Endothelial cell of umbilical vein (primary cell): ENCODE results near the gene KIF21B. TPM values are rescaled to one million over a fixed set of nuclear protein-coding genes. Genes with fewer than 3 reads are reported as not detected.

Source experiments
- BruUV-seq: library from RNA; stranded (reverse); fragments of 400-500 nt; replicated peaks from 2 replicates; lab custom pipeline; 2021; lab: Mats Ljungman, UMichigan
- CTCF ChIA-PET: fragments of 300-600, 350-600 bp; sonication (Branson Sonifier 250); formaldehyde crosslinking; loops from one replicate; lab custom pipeline; 2021; ENCODE audit warnings: antibody characterized with exemption, inconsistent platforms; lab: Charles Lee
- POLR2A ChIA-PET: fragments of 300-600, 350-600 bp; sonication (Branson Sonifier 250); formaldehyde crosslinking; loops from one replicate; lab custom pipeline; 2021; ENCODE audit warnings: antibody characterized with exemption, inconsistent platforms; lab: Charles Lee
- DNase-seq: peaks from one replicate; pipeline ENCODE4 v3.0.0-alpha.2; 2011; ENCODE audit warnings: low read depth, low spot score
- FAIRE-seq: peaks from 2 replicates; lab custom pipeline; 2011; peaks lifted over from hg19 to GRCh38; lab: Jason Lieb, UNC
- H2AFZ ChIP-seq: 2 replicates; pipeline ENCODE4 v1.6.0; 2012; ENCODE audit warnings: low read depth, low read length, control low read depth, inconsistent platforms
- H3K27ac ChIP-seq: 2 replicates; pipeline ENCODE4 v1.5.1; 2011; ENCODE audit warnings: low read depth, mild to moderate bottlenecking, control low read depth, low read length, moderate library complexity; ENCODE audit not compliant: insufficient read depth
- H3K27me3 ChIP-seq, 2 experiments: 2 replicates each; pipeline versions ENCODE4 v1.6.0 to v1.6.1; 2011; ENCODE audit warnings: low read length in 2 of 2, mixed read lengths in 1 of 2; ENCODE audit not compliant: control insufficient read depth in 2 of 2, insufficient read depth in 2 of 2
- H3K36me3 ChIP-seq, 2 experiments: 2 replicates in 1 of 2; 3 replicates in 1 of 2; pipeline ENCODE4 v1.5.1; 2011; ENCODE audit warnings: low read length in 2 of 2, mild to moderate bottlenecking in 1 of 2, moderate library complexity in 1 of 2; ENCODE audit not compliant: control insufficient read depth in 2 of 2, insufficient read depth in 2 of 2; ENCODE audit errors: extremely low read depth in 1 of 2
- H3K4me1 ChIP-seq: 3 replicates; pipeline ENCODE4 v1.5.1; 2011; ENCODE audit warnings: mild to moderate bottlenecking, low read length; ENCODE audit not compliant: control insufficient read depth, insufficient read depth; ENCODE audit errors: extremely low read depth
- H3K4me2 ChIP-seq: 2 replicates; pipeline ENCODE4 v1.6.1; 2011; ENCODE audit warnings: low read length, control low read depth, mixed read lengths; ENCODE audit not compliant: insufficient read depth
- H3K4me3 ChIP-seq, 3 experiments: fragments of 200-600 bp in 1 of 3; sonication (generic), shearing (Covaris generic) in 1 of 3; replicated peaks in 1 of 3; 2 replicates each; pipeline ENCODE4 v1.5.1; 2011 to 2016; ENCODE audit warnings: control low read depth in 3 of 3, low read length in 3 of 3, mild to moderate bottlenecking in 2 of 3, inconsistent platforms in 1 of 3, low read depth in 1 of 3, moderate library complexity in 1 of 3; ENCODE audit not compliant: insufficient read depth in 1 of 3
- H3K79me2 ChIP-seq: 2 replicates; pipeline ENCODE4 v1.6.0; 2012; ENCODE audit warnings: low read length, inconsistent platforms; ENCODE audit not compliant: control insufficient read depth, insufficient read depth
- H3K9ac ChIP-seq: replicated peaks from 2 replicates; pipeline ENCODE3; 2011; ENCODE audit warnings: low read length, control low read depth; ENCODE audit not compliant: insufficient read depth; ENCODE audit errors: extremely low read depth
- H3K9me1 ChIP-seq: replicated peaks from 3 replicates; pipeline ENCODE4 v1.6.0; 2011; ENCODE audit warnings: mild to moderate bottlenecking, low read length; ENCODE audit not compliant: control insufficient read depth, insufficient read depth; ENCODE audit errors: extremely low read depth
- H3K9me3 ChIP-seq: replicated peaks from 2 replicates; pipeline ENCODE4 v1.5.1; 2012; ENCODE audit warnings: low read length, inconsistent platforms; ENCODE audit not compliant: control insufficient read depth, insufficient read depth
- H4K20me1 ChIP-seq: replicated peaks from 2 replicates; pipeline ENCODE3; 2011; ENCODE audit warnings: mild to moderate bottlenecking, low read length; ENCODE audit not compliant: control insufficient read depth, insufficient read depth; ENCODE audit errors: extremely low read depth
- EZH2 ChIP-seq: IDR thresholded peaks from 2 replicates; pipeline ENCODE4 v1.6.1; 2012; ENCODE audit warnings: borderline replicate concordance, low read depth, mild to moderate bottlenecking, moderate library complexity, low read length, inconsistent platforms; ENCODE audit not compliant: severe bottlenecking
- FOS ChIP-seq: IDR thresholded peaks from 2 replicates; pipeline ENCODE4 v1.6.1; 2011; ENCODE audit warnings: mild to moderate bottlenecking, low read length, moderate library complexity, borderline replicate concordance; ENCODE audit not compliant: insufficient read depth
- GATA2 ChIP-seq: IDR thresholded peaks from 2 replicates; pipeline ENCODE4 v1.7.0; 2011; ENCODE audit warnings: low read depth, mild to moderate bottlenecking, moderate library complexity, mixed read lengths, low read length; ENCODE audit not compliant: insufficient read length, insufficient read depth
- JUN ChIP-seq: IDR thresholded peaks from 2 replicates; pipeline ENCODE4 v1.6.1; 2011; ENCODE audit warnings: borderline replicate concordance, low read depth; ENCODE audit not compliant: insufficient read length, insufficient read depth
- MYC ChIP-seq: IDR thresholded peaks from one replicate; pipeline ENCODE4 v1.6.1; 2011; ENCODE audit warnings: mild to moderate bottlenecking, low read depth, low read length
- POLR2A ChIP-seq: IDR thresholded peaks from 2 replicates; pipeline ENCODE4 v1.6.1; 2012; ENCODE audit warnings: low read depth, mild to moderate bottlenecking, control low read depth, low read length
- POLR2AphosphoS5 ChIP-seq: IDR thresholded peaks from 2 replicates; pipeline ENCODE4 v1.6.1; 2012; ENCODE audit warnings: low read depth, mild to moderate bottlenecking, control low read depth, low read length, moderate library complexity; ENCODE audit not compliant: insufficient read depth
- dilution Hi-C: fragments of 300-500 bp; cut with MboI; formaldehyde crosslinking; loops from one replicate; pipeline ENCODE4 v1.15.0; 2019; ENCODE audit warnings: low sequenced_read_pairs; ENCODE audit not compliant: extremely low pct_ligation_motif_present
- intact Hi-C: fragments of 100-400 bp; cut with micrococcal nuclease; formaldehyde crosslinking; loops from one replicate; pipeline ENCODE4 v1.10.0; 2022
- polyA plus RNA-seq, 4 experiments: library from polyadenylated mRNA; depleted of rRNA in 3 of 4; stranded (reverse) in 3 of 4; unstranded in 1 of 4; fragments of >200 nt; gene quantifications; 2 replicates each; pipeline versions ENCODE4 v1.2.1 to v1.2.3, GENCODE V29; 2011 to 2012; ENCODE audit warnings: missing spikeins in 1 of 4
- total RNA-seq: library from RNA; stranded (reverse); gene quantifications from 2 replicates; pipeline ENCODE4 v1.2.3, GENCODE V29; 2021
- TF ChIP-seq, protein P1 (sequence below), 2 donors: IDR thresholded peaks; 1 replicate in 1 of 2; 2 replicates in 1 of 2; pipeline ENCODE4 v1.5.1; 2011; ENCODE audit warnings: low read length in 2 of 2, mild to moderate bottlenecking in 2 of 2, moderate library complexity in 2 of 2, control low read depth in 1 of 2, inconsistent platforms in 1 of 2, low read depth in 1 of 2; ENCODE audit not compliant: insufficient read depth in 1 of 2; ENCODE audit errors: extremely low read depth in 1 of 2
- TF ChIP-seq, protein P2 (sequence below): IDR thresholded peaks from 2 replicates; pipeline ENCODE4 v1.6.1; 2011; ENCODE audit not compliant: insufficient read depth, insufficient read length

KIF21B gene
- total and polyA plus RNA-seq, 2 donors (not counting 3 experiments of a cell fraction or from before 2014, with no cell fraction given) = 1.9 to 4.4 TPM

GRCh38 chr1:201038186-201038876 is 14.8 kb upstream of the KIF21B start:
- CTCF ChIA-PET = interaction anchor here (1.0 to 19.4 kb wide), 4 partner anchors 12 to 479 kb away, joined by 4 to 586 read pairs (median 8); no protein-coding TSS in a partner anchor
- H3K27me3 ChIP-seq = peaks cover 6 to 10% of the 10 kb centered on the region in 2 experiments
- H3K9me1 ChIP-seq = no peaks in the 10 kb centered on the region
- TF ChIP-seq POLR2AphosphoS5 = no peak
- TF ChIP-seq, protein P1, sequence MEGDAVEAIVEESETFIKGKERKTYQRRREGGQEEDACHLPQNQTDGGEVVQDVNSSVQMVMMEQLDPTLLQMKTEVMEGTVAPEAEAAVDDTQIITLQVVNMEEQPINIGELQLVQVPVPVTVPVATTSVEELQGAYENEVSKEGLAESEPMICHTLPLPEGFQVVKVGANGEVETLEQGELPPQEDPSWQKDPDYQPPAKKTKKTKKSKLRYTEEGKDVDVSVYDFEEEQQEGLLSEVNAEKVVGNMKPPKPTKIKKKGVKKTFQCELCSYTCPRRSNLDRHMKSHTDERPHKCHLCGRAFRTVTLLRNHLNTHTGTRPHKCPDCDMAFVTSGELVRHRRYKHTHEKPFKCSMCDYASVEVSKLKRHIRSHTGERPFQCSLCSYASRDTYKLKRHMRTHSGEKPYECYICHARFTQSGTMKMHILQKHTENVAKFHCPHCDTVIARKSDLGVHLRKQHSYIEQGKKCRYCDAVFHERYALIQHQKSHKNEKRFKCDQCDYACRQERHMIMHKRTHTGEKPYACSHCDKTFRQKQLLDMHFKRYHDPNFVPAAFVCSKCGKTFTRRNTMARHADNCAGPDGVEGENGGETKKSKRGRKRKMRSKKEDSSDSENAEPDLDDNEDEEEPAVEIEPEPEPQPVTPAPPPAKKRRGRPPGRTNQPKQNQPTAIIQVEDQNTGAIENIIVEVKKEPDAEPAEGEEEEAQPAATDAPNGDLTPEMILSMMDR (IDR thresholded peaks at IDR 0.05; ENCODE audit: extremely low read depth in 1 of 2, insufficient read depth in 1 of 2, low read depth in 1 of 2, low read length in 2 of 2) = no peak
- no peak for TF ChIP-seq MYC
- TF ChIP-seq, protein P2, sequence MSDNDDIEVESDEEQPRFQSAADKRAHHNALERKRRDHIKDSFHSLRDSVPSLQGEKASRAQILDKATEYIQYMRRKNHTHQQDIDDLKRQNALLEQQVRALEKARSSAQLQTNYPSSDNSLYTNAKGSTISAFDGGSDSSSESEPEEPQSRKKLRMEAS = no peak
- no peak for TF ChIP-seq JUN
- no peak for TF ChIP-seq POLR2A
- TF ChIP-seq EZH2 = no peak
- no peak for TF ChIP-seq FOS
- TF ChIP-seq GATA2 = no peak
- no peak overlapping the region for H3K4me2 ChIP-seq
- no peak for DNase-seq
- no peaks in the 10 kb centered on the region for H3K36me3 ChIP-seq
- no peaks in the 10 kb centered on the region for H4K20me1 ChIP-seq
- no peaks in the 10 kb centered on the region for H3K79me2 ChIP-seq
- no peak overlapping the region for H3K9ac ChIP-seq
- no peak for FAIRE-seq
- H3K9me3 ChIP-seq = no peaks in the 10 kb centered on the region
- H3K4me1 ChIP-seq = no peaks in the 10 kb centered on the region
- intact Hi-C loops = no loop called here
- POLR2A ChIA-PET = no interaction called here
- H3K27ac ChIP-seq = no peak overlapping the region
- no peak overlapping the region for H3K4me3 ChIP-seq
- dilution Hi-C loops = no loop called here
- no TSS peak for BruUV-seq
- H2AFZ ChIP-seq = no peak overlapping the region
